A549 (cell line): ENCODE measurements around the gene SORCS2. TPM values are rescaled to one million over a fixed set of nuclear protein-coding genes. Genes with fewer than 3 reads are reported as not detected.

ENCODE experiments used
- ATAC-seq, 2 experiments: fragments of 200-7000 bp in 1 of 2; fragments of >200 bp in 1 of 2; cut with Nextera tagmentation in 1 of 2; cut with Tn5 transposase in 1 of 2; 3 replicates each; pipeline versions ENCODE4 v1.8.0 to v1.9.1; 2018 to 2020; ENCODE audit warnings: mild to moderate bottlenecking in 1 of 2, moderate library complexity in 1 of 2
- CTCF ChIA-PET: fragments of 300-600 bp; sonication (Branson Sonifier 250); formaldehyde crosslinking; extraction: SDS; loops from one replicate; lab custom pipeline; 2021; ENCODE audit warnings: antibody characterized with exemption, inconsistent platforms; lab: Yijun Ruan, JAX
- POLR2A ChIA-PET: fragments of 350-600 bp; formaldehyde crosslinking; extraction: SDS; loops from one replicate; lab custom pipeline; 2021; ENCODE audit warnings: antibody characterized with exemption, inconsistent platforms; lab: Yijun Ruan, JAX
- DNase-seq, 2 experiments: peaks; one replicate each; pipeline versions ENCODE4 v3.0.0 to v3.0.0-alpha.2; 2011 to 2016; ENCODE audit warnings: low read depth in 1 of 2, low spot score in 1 of 2
- FAIRE-seq: peaks from 2 replicates; lab custom pipeline; 2011; peaks lifted over from hg19 to GRCh38; lab: Jason Lieb, UNC
- H3K27ac ChIP-seq, 2 experiments: fragments of >200 bp; sonication (Bioruptor Twin); formaldehyde crosslinking; 3 replicates each; pipeline ENCODE4 v1.5.1; 2016 to 2017
- H3K4me1 ChIP-seq: fragments of >200 bp; sonication (Bioruptor Twin); formaldehyde crosslinking; 3 replicates; pipeline ENCODE4 v1.6.1; 2016
- H3K4me2 ChIP-seq: fragments of >200 bp; sonication (Bioruptor Twin); formaldehyde crosslinking; 3 replicates; pipeline ENCODE4 v1.6.1; 2016
- H3K4me3 ChIP-seq: fragments of >200 bp; sonication (Bioruptor Twin); formaldehyde crosslinking; 3 replicates; pipeline ENCODE4 v1.5.1; 2016
- H3K9me3 ChIP-seq: fragments of >200 bp; sonication (Bioruptor Twin); formaldehyde crosslinking; 3 replicates; pipeline ENCODE4 v1.6.1; 2016
- ATOH8 ChIP-seq: fragments of 250-450 bp; sonication (Bioruptor Pico); IDR thresholded peaks from 2 replicates; pipeline ENCODE4 v1.5.0; 2020; ENCODE audit warnings: low read depth, mild to moderate bottlenecking, moderate library complexity
- BHLHE40 ChIP-seq: IDR thresholded peaks from 2 replicates; pipeline ENCODE4 v1.6.1; 2012; ENCODE audit warnings: low read depth, low read length, inconsistent platforms
- CHD4 ChIP-seq: fragments of 200-600 bp; sonication (generic); IDR thresholded peaks from 2 replicates; pipeline ENCODE4 v1.6.1; 2016; ENCODE audit warnings: antibody characterized with exemption, mild to moderate bottlenecking, borderline replicate concordance
- CTCF ChIP-seq: fragments of >200 bp; sonication (Bioruptor Twin); formaldehyde crosslinking; IDR thresholded peaks from 3 replicates; pipeline ENCODE4 v1.5.1; 2016
- ELK1 ChIP-seq: fragments of 150-350 bp; IDR thresholded peaks from 2 replicates; pipeline ENCODE4 v1.6.1; 2014; ENCODE audit warnings: low read depth, mild to moderate bottlenecking, low read length
- FOSL2 ChIP-seq, 2 experiments: fragments of 450-650 bp in 1 of 2; fragments of >200 bp in 1 of 2; sonication (Bioruptor Twin) in 1 of 2; formaldehyde crosslinking; IDR thresholded peaks; 2 replicates each; pipeline versions ENCODE4 v1.5.0 to v1.6.1; 2016 to 2020; ENCODE audit warnings: mild to moderate bottlenecking in 1 of 2, moderate library complexity in 1 of 2
- HDAC2 ChIP-seq: fragments of 200-600 bp; sonication (generic); IDR thresholded peaks from 2 replicates; pipeline ENCODE4 v1.6.1; 2016
- HEYL ChIP-seq: fragments of 250-450 bp; sonication (Bioruptor Pico); IDR thresholded peaks from 2 replicates; pipeline ENCODE4 v1.8.0; 2021; ENCODE audit warnings: mild to moderate bottlenecking, moderate library complexity
- HOXB13 ChIP-seq: fragments of 250-450 bp; sonication (Bioruptor Pico); IDR thresholded peaks from 2 replicates; pipeline ENCODE4 v1.5.0; 2020; ENCODE audit warnings: low read depth, mild to moderate bottlenecking, moderate library complexity
- KDM1A ChIP-seq: fragments of 200-600 bp; sonication (generic); IDR thresholded peaks from 2 replicates; pipeline ENCODE4 v1.6.1; 2016; ENCODE audit warnings: low read depth, mild to moderate bottlenecking
- NPAS2 ChIP-seq: fragments of 250-450 bp; sonication (Bioruptor Pico); IDR thresholded peaks from 2 replicates; pipeline ENCODE4 v1.8.0; 2022; ENCODE audit warnings: mild to moderate bottlenecking, moderate library complexity, borderline replicate concordance
- POLR2AphosphoS2 ChIP-seq: conservative IDR thresholded peaks from 2 replicates; pipeline ENCODE4 v1.6.1; 2012; ENCODE audit warnings: low read length, improper control_type of control experiment, inconsistent platforms
- SREBF2 ChIP-seq: fragments of 450-650 bp; IDR thresholded peaks from 2 replicates; pipeline ENCODE4 v1.6.1; 2014; ENCODE audit warnings: mild to moderate bottlenecking, moderate library complexity
- TFCP2L1 ChIP-seq: fragments of 250-450 bp; sonication (Bioruptor Pico); IDR thresholded peaks from 2 replicates; pipeline ENCODE4 v1.5.0; 2021; ENCODE audit warnings: mild to moderate bottlenecking
- TP53 ChIP-seq: fragments of 250-450 bp; sonication (Bioruptor Pico); IDR thresholded peaks from 2 replicates; pipeline ENCODE4 v1.5.0; 2021; ENCODE audit warnings: mild to moderate bottlenecking, moderate library complexity
- USF2 ChIP-seq: fragments of 450-650 bp; IDR thresholded peaks from 2 replicates; pipeline ENCODE4 v1.6.1; 2014; ENCODE audit warnings: antibody characterized with exemption
- ZC3H11A ChIP-seq: fragments of 450-650 bp; IDR thresholded peaks from 2 replicates; pipeline ENCODE4 v1.6.1; 2014; ENCODE audit warnings: antibody characterized with exemption, mild to moderate bottlenecking
- ZSCAN20 ChIP-seq: fragments of 250-450 bp; sonication (Bioruptor Pico); IDR thresholded peaks from 2 replicates; pipeline ENCODE4 v1.8.0; 2022; ENCODE audit warnings: mild to moderate bottlenecking, moderate library complexity
- WGBS: methylation state at CpG from one replicate; pipeline ENCODE4 v1.1.6; 2017; ENCODE audit errors: missing lambda C conversion rate; 5-methylcytosine and 5-hydroxymethylcytosine counted together
- polyA plus RNA-seq, 4 experiments: library from polyadenylated mRNA; depleted of rRNA in 3 of 4; stranded (reverse); fragments of >200 nt; fragmentation: RNase III in 1 of 4; extraction: RNeasy Plus Mini Kit Qiagen cat#74134 plus additional on column Dnase treatment in 1 of 4; gene quantifications; 2 replicates in 3 of 4; 3 replicates in 1 of 4; pipeline ENCODE4 v1.2.3, GENCODE V29; 2011 to 2017

The SORCS2 gene
- polyA plus RNA-seq, 2 of the 4 experiments (the other 2 are of a cell fraction) = 1.4 to 4.6 TPM

GRCh38 chr4:7414046-7414445 is 221.7 kb downstream of the SORCS2 start:
- no peak for TF ChIP-seq CTCF
- FAIRE-seq = no peak
- H3K27ac ChIP-seq = no peak overlapping the region
- no peaks in the 10 kb centered on the region for H3K4me1 ChIP-seq
- POLR2A ChIA-PET = no interaction called here
- H3K4me3 ChIP-seq = no peak overlapping the region
- H3K4me2 ChIP-seq = no peak overlapping the region
- H3K9me3 ChIP-seq = no peaks in the 10 kb centered on the region
- no peak for ATAC-seq
- 88% methylated on average over 7 of the region's 9 CpGs for WGBS
- DNase-seq = no peak
- CTCF ChIA-PET = interaction anchor here (1.0 kb wide), 1 partner anchor 306 kb away, joined by 3 read pairs; no protein-coding TSS in a partner anchor

- H3K9me3 ChIP-seq = no peaks in the 10 kb centered on the region
- TF ChIP-seq POLR2AphosphoS2 (no peak), ELK1 (no peak), NPAS2 (no peak), USF2 (no peak), CHD4 (no peak), FOSL2 (IDR thresholded peaks at IDR 0.05) (no peak), FOSL2 (CRISPR knock-in tag; IDR thresholded peaks at IDR 0.05) (no peak), ZC3H11A (no peak), TP53 (no peak), TFCP2L1 (CRISPR knock-in tag) (no peak), HDAC2 (no peak), HOXB13 (no peak)
- TF ChIP-seq, all 56 proteins: peak for 0
- DNase-seq (no peak), FAIRE-seq (no peak), ATAC-seq (no peak)
- 68% methylated on average over 12 of the region's 12 CpGs for WGBS
- H3K27ac ChIP-seq = no peak overlapping the region
- H3K4me3 ChIP-seq = no peak overlapping the region
- H3K4me2 ChIP-seq = no peak overlapping the region
- CTCF ChIA-PET = no interaction called here
- no peaks in the 10 kb centered on the region for H3K4me1 ChIP-seq
- POLR2A ChIA-PET = no interaction called here
Measured at GRCh38 chr4:7414736-7415510, 222.6 kb downstream of the SORCS2 start.

GRCh38 chr4:7415927-7416686 is 223.8 kb downstream of the SORCS2 start:
- WGBS = 77% methylated on average over 16 of the region's 16 CpGs
- no peak for FAIRE-seq
- no peak overlapping the region for H3K27ac ChIP-seq

More at GRCh38 chr4:7415927-7416686, 223.8 kb downstream of the SORCS2 start:
- no peak for DNase-seq
- POLR2A ChIA-PET = no interaction called here
- Histone ChIP-seq H3K4me1 (no peaks in the 10 kb centered on the region), H3K4me3 (no peak overlapping the region), H3K4me2 (no peak overlapping the region), H3K9me3 (no peaks in the 10 kb centered on the region)
- TF ChIP-seq KDM1A = no peak
- TF ChIP-seq BHLHE40 = no peak
- TF ChIP-seq ATOH8 (CRISPR knock-in tag) = no peak
- no peak for TF ChIP-seq USF2
- TF ChIP-seq SREBF2 = no peak
- no peak for TF ChIP-seq HEYL (CRISPR knock-in tag)
- no peak for TF ChIP-seq ZSCAN20
- CTCF ChIA-PET = interaction anchor here (0.7 kb wide), 1 partner anchor 58 kb away, joined by 3 read pairs; no protein-coding TSS in a partner anchor
- ATAC-seq = no peak
